Mucosa of descending colon (tissue), 3 donors: ENCODE data around the gene ZMIZ1. TPM values are rescaled to one million over a fixed set of nuclear protein-coding genes. Genes with fewer than 3 reads are reported as not detected.
"Not testable (repeated sequence)": the region's sequence is repeated elsewhere in the genome, so short reads cannot be mapped to it uniquely, and the experiment has no call there.

Experiments
- ATAC-seq: fragments of 200-7000 bp; cut with Tn5 transposase; one replicate; pipeline ENCODE4 v1.9.1; 2020; ENCODE audit warnings: mild to moderate bottlenecking, moderate library complexity
- DNase-seq, 3 donors: peaks; one replicate each; pipeline ENCODE4 v3.0.0-alpha.2; 2020
- H3K36me3 ChIP-seq: fragments of 200-600 bp; one replicate; pipeline ENCODE4 v1.8.0; 2021; ENCODE audit warnings: low read depth, mild to moderate bottlenecking
- H3K4me1 ChIP-seq: fragments of 200-600 bp; one replicate; pipeline ENCODE4 v1.8.0; 2021; ENCODE audit warnings: low read depth, mild to moderate bottlenecking
- H3K4me3 ChIP-seq: fragments of 200-600 bp; one replicate; pipeline ENCODE4 v1.8.0; 2021; ENCODE audit warnings: mild to moderate bottlenecking
- H3K9me3 ChIP-seq: fragments of 200-600 bp; one replicate; pipeline ENCODE4 v1.8.0; 2021; ENCODE audit warnings: mild to moderate bottlenecking
- intact Hi-C, 2 donors: fragments of 100-400 bp; cut with DNase I in 1 of 2; cut with micrococcal nuclease in 1 of 2; formaldehyde crosslinking; loops; one replicate each; pipeline versions ENCODE4 v1.11.0 to v1.11.1; 2022; cut with DNase I, micrococcal nuclease
- total RNA-seq, 3 donors: library from RNA; stranded (reverse); fragmentation: NEBNext Ultra II Directional in 2 of 3; extraction: Animal tissue kit (Norgen Biotek cat#: 25700) in 2 of 3; gene quantifications; one replicate each; pipeline versions ENCODE4 v1.2.1 to v1.2.4, GENCODE V29; 2021 to 2023
- TF ChIP-seq, protein P1 (sequence below): fragments of 200-600 bp; IDR thresholded peaks from one replicate; pipeline ENCODE4 v1.8.0; 2022; ENCODE audit warnings: antibody characterized with exemption, mild to moderate bottlenecking
- donor health status: DM: no; HTN: no; CAD: no; lungs with moderate emphysema.
- donor health status: DM: no; HTN: no; CAD: no.
- donor health status: DM: no; HTN: yes; CAD: no.

ZMIZ1 gene
- total RNA-seq, 3 donors from 2014 or later, result 61.4 to 103 (median 89.1) TPM

- Histone ChIP-seq H3K4me1 (no peaks in the 10 kb centered on the region), H3K4me3 (no peak overlapping the region), H3K36me3 (no peaks in the 10 kb centered on the region), H3K9me3 (no peaks in the 10 kb centered on the region)
- DNase-seq (peak in 1 of 3 donors; percentile 33), ATAC-seq (peak; percentile 9)
- TF ChIP-seq, protein P1, sequence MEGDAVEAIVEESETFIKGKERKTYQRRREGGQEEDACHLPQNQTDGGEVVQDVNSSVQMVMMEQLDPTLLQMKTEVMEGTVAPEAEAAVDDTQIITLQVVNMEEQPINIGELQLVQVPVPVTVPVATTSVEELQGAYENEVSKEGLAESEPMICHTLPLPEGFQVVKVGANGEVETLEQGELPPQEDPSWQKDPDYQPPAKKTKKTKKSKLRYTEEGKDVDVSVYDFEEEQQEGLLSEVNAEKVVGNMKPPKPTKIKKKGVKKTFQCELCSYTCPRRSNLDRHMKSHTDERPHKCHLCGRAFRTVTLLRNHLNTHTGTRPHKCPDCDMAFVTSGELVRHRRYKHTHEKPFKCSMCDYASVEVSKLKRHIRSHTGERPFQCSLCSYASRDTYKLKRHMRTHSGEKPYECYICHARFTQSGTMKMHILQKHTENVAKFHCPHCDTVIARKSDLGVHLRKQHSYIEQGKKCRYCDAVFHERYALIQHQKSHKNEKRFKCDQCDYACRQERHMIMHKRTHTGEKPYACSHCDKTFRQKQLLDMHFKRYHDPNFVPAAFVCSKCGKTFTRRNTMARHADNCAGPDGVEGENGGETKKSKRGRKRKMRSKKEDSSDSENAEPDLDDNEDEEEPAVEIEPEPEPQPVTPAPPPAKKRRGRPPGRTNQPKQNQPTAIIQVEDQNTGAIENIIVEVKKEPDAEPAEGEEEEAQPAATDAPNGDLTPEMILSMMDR, result no peak
- intact Hi-C loops, result no loop called here
Observed at GRCh38 chr10:79335470-79336235, 266.9 kb downstream of the ZMIZ1 start.

GRCh38 chr10:79336276-79336675, 267.5 kb downstream of the ZMIZ1 start:
- Histone ChIP-seq H3K4me1 (no peaks in the 10 kb centered on the region), H3K36me3 (no peaks in the 10 kb centered on the region), H3K9me3 (no peaks in the 10 kb centered on the region), H3K4me3 (no peak overlapping the region)
- ATAC-seq (no peak), DNase-seq (no peak)
- intact Hi-C loops, result no loop called here
- TF ChIP-seq, protein P1, result no peak

- no peaks in the 10 kb centered on the region for H3K9me3 ChIP-seq
Observed at GRCh38 chr10:79336739-79337138, 268.0 kb downstream of the ZMIZ1 start.

DNA sequence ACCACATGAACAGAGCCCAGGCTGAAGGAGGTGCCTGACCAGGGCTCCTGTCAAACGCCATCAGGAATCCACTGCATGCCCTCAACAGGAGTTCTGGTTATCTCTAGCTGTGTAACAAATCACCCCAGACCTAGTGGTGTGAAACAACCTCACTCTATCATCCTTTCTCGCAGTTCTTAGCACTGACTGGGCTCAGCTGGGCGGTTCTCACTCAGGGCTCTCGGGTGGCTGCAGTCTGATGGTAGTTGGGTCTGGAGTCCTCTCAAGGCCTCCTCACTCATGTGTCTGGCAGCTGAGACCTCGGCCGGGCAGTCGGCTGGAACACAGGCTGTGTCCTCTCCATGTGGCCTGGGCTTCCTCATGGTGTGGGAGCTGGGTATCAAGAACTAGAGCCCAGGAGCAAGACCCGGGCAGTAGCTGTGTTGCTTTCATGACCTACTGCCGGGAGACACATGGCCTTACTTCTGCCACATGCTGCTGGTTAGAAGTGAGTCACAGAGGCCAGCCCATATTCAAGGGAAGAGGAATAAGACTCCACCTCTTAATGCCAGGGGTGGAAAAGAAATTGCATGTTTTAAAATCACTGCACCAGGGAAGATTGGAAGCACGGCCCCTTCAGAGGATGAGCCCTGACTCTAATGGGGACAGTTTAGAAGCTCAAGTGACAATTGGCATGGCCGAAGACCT, 269.2 kb downstream of the ZMIZ1 start:
- H3K4me3 ChIP-seq, intact Hi-C loops, H3K4me1 ChIP-seq, H3K36me3 ChIP-seq, H3K9me3 ChIP-seq, ATAC-seq, DNase-seq: not testable (repeated sequence)

More at GRCh38 chr10:79336739-79337138, 268.0 kb downstream of the ZMIZ1 start:
- DNase-seq (no peak), ATAC-seq (no peak)
- Histone ChIP-seq H3K4me3 (no peak overlapping the region), H3K36me3 (no peaks in the 10 kb centered on the region), H3K4me1 (no peaks in the 10 kb centered on the region)
- intact Hi-C loops, result no loop called here
- TF ChIP-seq, protein P1, result no peak

- no peak overlapping the region for H3K4me3 ChIP-seq
Observed at GRCh38 chr10:79339266-79339665, 270.5 kb downstream of the ZMIZ1 start.

More at GRCh38 chr10:79339266-79339665, 270.5 kb downstream of the ZMIZ1 start:
- Histone ChIP-seq H3K9me3 (no peaks in the 10 kb centered on the region), H3K36me3 (no peaks in the 10 kb centered on the region), H3K4me1 (peaks cover 5% of the 10 kb centered on the region)
- DNase-seq, result no peak
- intact Hi-C loops, result no loop called here
- TF ChIP-seq, protein P1, result no peak
- no peak for ATAC-seq
